GM13976 (cell line): ENCODE results near the gene GDPD5.

Experiments
- DNase-seq: peaks from one replicate; pipeline ENCODE4 v3.0.0; 2012; ENCODE audit warnings: low spot score
- CTCF ChIP-seq: IDR thresholded peaks from 2 replicates; pipeline ENCODE4 v1.5.1; 2012; ENCODE audit warnings: borderline replicate concordance, mild to moderate bottlenecking; ENCODE audit not compliant: insufficient read depth; ENCODE audit errors: extremely low read depth, missing control alignments, control extremely low read depth
- in situ Hi-C: fragments of 300-500 bp; cut with MboI; formaldehyde crosslinking; loops from one replicate; pipeline ENCODE4 v1.12.0; 2022; ENCODE audit warnings: low sequenced_read_pairs, mixed read lengths, inconsistent platforms; ENCODE audit not compliant: unreplicated experiment

GDPD5 gene

GRCh38 chr11:75478783-75479596 lies 46.8 kb downstream of the GDPD5 start:
- no peak for TF ChIP-seq CTCF
- DNase-seq = no peak
- in situ Hi-C loops = no loop called here

GRCh38 chr11:75477614-75477935 lies 48.2 kb downstream of the GDPD5 start:
- no peak for TF ChIP-seq CTCF
- in situ Hi-C loops = no loop called here
- no peak for DNase-seq

DNA sequence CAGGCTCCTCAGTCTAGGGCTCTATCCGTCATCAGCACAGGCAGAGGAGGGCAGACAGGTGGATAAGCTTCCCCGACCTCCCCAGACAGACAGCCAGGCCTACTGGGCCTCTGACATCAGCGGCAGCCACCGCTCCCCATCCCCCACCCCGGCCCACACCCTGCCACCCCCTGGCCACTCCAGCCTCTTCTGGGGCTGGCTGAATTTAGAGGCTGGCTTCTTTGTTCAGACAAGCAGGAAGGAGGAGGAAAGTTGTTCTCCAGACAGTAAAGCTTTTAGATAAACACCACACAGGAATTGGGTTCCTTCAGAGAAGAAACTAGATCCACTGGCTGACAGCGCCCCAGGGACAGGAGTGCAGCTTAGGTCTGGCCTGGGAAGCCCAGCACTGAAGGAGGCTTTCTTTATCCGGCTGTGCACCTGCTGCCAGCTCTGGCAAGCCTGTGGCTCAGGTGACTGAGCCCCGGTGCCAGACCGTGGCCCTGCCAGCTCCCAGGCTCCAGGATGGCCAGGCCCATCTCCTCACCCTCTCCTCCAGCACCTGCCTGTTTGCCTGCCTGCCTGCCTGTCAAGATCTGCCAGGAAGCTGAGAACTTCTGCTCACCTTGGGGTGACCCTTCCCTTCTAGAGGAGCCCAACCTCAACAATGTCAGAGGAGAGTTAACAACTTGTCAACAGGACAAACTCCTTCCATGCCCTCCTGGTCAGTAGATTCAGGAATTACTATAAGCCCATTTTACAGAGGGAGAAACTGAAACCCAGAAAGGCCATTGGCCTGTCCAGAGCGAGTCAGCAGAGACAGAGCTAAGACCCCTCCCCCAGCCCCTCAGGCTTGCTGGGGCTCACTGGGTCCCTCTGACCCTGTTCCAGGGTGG lies 48.8 kb downstream of the GDPD5 start:
- TF ChIP-seq CTCF = no peak
- in situ Hi-C loops = no loop called here
- no peak for DNase-seq

- no peak for TF ChIP-seq CTCF
- DNase-seq = no peak
- in situ Hi-C loops = no loop called here
Measured at GRCh38 chr11:75475767-75476650, 49.7 kb downstream of the GDPD5 start.

DNA sequence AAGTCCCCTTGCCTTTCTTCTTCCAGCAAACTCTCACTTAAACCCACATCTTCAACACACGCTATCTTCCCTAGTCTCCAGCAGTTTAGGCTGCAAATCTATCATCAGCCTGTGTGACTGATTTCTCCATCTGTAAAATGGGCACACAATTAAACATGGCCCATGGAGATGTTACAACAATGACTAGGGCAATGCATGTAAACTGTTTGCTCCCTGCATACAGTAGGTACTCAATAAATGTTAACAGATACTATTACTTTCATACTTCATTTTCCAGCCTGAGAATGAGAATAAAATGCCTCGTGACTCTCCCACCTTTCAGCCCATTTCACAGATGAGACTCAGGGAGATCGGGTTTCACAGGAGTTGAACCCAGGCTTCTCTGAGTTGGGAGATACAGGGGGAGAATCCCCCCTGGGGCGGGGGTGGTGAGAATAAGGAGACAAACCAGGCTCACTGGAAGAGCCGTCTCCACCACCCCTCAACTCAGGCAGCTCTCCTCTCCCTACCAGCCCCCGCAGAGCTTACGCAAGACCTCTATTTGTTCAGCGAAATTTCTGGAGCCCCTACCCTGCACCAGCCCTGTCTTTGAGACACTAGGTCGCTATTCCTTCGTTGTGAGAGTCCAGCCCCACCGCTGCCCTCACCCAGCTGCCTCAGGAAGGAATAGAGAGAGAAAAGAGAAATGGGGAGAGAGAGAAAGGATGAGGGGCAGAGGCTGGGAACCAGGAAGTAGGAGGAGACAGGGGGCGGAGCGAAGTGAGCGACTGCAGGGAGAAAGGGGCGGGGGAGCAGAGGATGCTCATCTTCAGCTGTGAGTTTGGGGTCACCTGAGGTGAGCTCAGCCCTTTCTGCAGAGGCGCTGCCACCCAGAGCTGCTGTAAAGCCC lies 50.6 kb downstream of the GDPD5 start:
- in situ Hi-C loops = no loop called here
- no peak for TF ChIP-seq CTCF
- peak; percentile 67 for DNase-seq

- in situ Hi-C loops = no loop called here
- DNase-seq = no peak
- no peak for TF ChIP-seq CTCF
Measured at GRCh38 chr11:75474240-75474639, 51.5 kb downstream of the GDPD5 start.
